ENCODE results near the gene PLXNA1.

PLXNA1 gene

DNA sequence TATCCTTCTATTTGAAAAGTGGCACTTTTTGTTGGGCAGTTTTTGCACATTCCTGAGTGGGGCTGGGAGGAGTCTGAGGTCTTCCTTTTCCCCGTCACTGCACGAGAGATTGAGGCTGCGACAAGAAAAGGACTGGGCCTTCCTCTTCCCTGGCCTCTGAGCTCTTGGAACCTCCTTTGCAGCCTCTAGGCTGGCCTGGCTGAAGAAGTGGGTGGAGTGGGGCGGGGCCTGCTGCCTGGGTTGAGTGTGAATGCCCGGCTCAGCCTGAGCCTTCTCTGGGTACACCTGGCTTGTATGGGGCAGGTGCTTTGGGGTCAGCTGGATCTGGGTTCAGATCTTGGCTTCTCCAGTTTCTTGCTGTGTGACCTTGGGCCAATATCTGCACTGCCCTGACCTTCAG, 43.1 kb downstream of the PLXNA1 start:
- DNase-seq, result no peak

DNA sequence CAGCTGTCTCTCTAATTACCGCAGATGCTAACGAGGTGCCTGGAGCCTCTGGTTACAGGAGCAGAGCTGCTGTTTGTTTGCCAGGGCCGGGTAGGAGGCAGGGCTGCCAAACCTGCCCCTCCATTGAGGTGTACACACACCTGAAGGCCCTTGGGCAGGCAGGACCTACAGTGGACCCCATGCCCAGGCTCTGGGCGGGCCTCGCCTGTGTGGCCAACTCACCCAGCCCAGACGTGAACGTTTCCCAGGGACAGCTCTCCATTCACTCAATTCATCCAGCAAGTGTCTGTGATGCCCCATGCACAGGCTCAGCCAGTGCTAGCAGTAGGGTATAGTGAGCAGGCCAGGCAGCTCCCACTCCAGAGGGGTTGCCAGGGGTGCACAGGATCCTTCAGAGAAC, 43.7 kb downstream of the PLXNA1 start:
- no peak for DNase-seq

DNA sequence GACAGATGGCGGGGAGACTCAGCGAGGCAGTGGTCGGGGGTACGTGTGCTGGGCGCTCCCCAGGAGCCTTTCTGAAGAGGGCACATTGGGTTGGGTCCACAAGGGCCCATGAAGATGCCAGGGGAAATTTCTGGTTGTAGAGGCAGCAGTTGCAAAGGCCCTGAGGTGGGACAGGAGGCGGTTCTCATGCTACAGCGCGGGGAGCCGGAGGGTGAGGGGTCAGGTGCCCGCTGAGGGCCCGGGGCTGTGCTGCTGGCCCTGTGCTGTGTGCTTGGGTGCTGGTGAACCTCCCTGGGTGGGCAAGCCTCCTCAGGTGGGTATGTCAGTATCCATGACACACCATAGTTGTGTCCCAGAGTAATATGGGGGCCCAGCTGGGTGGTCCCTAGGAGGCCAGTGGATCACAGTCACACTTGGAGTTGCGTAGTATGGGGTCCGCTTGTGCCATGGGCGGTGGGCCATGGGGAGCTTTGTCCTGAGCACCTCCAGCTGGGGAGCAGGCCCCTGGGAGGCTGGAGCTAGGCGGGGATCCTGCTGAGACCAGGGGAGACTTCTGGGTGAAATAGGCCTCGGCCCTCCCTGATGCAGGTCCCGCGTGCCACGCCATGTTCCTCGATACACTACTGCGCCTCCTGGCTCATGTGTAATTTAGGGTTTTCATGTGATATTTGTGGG, 44.3 kb downstream of the PLXNA1 start:
- no peak for DNase-seq

DNA sequence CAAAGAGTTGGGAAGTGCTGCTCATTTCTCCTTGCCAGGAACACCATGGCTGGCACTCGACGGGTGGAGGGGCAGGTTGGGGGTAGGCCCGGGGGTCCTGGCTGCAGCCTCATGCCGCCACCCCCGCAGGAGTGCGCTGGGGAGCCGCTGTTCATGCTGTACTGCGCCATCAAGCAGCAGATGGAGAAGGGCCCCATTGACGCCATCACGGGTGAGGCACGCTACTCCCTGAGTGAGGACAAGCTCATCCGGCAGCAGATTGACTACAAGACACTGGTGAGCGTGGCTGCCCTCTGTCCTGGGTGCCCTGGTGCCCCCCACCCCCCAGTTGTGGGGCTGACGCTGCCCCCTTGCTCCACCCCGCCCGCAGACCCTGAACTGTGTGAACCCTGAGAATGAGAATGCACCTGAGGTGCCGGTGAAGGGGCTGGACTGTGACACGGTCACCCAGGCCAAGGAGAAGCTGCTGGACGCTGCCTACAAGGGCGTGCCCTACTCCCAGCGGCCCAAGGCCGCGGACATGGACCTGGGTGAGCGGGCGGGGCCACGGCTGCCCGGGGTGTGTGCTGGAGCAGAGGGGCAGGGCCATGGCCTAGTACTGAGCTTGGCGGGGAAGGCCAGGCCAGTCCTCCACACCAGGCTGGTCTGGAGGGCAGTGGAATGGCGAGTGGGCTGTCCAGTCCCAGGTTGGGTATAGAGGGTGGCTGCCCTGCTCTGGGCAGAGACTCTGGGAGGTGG, 45.1 kb downstream of the PLXNA1 start:
- no peak for DNase-seq

DNA sequence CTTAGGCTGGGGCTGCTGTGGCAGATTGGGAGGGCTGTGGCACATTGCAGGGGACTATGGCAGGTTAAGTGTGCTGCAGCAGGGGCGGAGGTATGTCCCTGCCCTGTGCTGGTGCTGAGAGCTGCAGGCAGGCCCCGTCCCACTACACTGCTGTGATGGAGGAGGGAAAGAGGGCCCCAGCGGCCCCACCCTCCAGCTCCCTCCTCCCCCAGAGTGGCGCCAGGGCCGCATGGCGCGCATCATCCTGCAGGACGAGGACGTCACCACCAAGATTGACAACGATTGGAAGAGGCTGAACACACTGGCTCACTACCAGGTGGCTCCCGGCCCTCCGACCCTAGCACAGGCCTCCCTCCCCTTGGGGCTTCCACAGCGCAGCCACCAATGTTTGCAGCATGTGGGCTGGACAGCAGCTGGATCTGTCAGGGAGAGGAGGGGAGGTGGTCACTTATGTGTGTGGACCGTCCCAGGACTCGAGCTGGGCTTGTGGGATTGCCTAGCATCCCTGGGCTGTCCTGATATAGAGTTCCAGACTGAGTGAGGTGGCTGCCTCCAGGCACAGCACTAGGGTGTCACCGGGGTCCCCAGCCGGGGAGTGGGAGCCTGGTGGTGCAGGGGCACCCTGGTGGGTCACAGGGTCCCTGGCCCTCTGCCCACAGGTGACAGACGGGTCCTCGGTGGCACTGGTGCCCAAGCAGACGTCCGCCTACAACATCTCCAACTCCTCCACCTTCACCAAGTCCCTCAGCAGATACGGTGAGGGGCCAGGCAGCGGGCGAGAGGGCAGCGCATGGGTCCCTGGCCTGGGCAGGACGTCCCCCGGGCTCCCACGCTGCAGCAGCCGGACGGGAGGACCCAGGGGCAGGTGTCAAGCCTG, 46.1 kb downstream of the PLXNA1 start:
- no peak for DNase-seq

DNA sequence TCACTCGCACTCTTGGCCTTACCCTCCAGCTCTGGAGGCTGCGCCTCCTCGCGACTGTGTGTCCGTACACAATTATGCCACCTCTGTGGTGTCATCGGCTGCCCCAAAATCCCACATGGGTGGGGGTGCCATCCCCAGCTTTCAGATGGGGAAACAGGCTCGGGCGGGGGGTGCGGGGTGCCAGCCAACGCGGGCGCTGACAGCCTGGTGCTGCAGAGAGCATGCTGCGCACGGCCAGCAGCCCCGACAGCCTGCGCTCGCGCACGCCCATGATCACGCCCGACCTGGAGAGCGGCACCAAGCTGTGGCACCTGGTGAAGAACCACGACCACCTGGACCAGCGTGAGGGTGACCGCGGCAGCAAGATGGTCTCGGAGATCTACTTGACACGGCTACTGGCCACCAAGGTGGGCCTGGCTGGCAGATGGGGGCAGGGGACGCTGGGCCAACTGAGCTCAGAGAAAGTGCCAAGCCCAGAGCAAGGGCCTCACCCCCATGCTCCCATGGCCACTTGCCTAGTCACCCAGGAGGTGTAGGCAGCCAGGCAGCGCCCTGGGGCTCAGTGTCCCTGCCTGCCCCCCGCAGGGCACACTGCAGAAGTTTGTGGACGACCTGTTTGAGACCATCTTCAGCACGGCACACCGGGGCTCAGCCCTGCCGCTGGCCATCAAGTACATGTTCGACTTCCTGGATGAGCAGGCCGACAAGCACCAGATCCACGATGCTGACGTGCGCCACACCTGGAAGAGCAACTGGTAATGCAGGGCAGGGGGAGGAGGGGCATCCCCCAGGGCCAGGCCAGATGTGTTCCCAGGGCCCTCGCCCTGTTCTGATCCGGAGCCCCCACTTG, 47.0 kb downstream of the PLXNA1 start:
- DNase-seq, result no peak

DNA sequence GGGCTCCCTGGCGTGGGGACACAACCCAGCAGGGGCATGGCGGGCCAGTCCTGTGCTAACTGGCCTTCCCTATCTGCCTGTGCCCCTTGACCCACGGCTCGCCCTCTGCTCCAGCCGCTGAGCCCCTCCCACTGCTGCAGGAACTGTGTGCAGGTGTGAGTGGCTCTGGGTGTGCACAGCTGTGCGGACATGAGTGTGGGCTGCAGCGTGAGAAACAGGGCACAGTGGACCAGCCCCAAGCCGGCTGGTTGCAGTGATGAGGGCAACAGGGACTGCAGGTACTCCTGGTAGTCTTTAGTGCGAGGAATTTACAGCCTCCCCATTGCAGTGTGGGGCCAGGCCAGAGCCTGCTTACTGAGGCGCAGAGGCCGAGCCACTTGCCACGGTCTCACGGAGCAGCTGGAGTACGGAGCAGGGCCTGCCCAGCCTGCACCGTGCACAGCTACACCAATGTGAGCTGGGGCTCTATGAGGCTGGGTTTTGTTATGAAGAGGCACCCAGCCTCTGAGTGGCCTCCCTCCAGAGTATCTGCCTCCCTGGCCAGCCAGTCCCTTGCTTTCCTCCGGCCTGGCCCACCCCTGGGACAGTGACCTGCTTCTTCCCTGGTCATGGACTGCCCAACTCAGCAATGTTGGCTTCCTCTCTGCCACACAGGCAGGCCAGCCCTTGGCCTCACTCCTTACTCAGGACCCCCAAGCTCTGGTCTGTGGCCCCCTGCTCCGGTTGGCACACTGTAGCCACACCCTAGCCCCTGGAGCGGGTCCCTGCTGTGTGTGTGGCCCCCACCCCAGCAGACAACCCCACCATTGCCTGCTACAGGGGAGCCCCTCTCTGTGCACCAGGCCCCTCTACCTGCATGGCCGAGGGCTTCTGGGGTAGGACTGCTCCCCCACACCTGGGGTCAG, 47.8 kb downstream of the PLXNA1 start:
- DNase-seq, result no peak

DNA sequence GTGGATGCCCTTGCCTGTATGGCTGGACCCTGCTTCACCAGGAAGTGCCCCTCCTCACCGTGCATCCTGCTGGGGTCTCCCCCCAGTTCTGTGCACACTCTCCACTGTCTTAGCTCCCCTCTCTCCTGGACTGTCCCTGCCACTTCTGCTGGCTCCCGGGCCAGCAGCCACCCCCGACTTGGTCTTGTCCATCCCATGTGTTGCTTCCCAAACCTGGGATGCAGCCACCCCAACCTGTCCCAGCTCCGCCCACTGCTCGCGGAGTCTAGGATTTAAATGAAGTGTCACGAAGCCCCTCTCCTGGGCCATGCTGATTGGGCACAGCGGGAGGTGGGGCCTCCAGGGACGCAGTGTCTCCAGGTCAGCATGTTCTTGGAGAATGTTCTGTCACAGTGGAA, 48.5 kb downstream of the PLXNA1 start:
- DNase-seq, result no peak

DNA sequence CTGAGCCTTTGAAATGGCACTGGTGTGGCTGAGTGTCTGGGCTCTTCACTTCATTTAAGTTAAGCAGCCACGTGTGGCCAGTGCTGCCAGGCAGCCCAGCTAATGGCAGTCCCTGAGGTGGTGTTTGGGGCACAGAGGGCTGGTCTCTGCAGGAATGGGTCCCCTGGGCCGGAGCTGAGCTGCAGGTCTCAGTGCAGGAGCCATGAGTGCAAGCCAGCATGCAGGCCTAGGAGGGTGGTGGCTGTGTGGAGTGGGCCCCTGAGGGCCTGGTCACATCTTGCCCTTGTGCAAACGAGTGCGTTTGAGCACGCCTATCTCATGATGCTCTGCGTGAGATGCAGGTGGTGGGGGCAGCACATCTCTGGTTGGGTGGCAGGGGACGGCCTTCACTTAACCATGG, 48.9 kb downstream of the PLXNA1 start:
- no peak for DNase-seq

DNA sequence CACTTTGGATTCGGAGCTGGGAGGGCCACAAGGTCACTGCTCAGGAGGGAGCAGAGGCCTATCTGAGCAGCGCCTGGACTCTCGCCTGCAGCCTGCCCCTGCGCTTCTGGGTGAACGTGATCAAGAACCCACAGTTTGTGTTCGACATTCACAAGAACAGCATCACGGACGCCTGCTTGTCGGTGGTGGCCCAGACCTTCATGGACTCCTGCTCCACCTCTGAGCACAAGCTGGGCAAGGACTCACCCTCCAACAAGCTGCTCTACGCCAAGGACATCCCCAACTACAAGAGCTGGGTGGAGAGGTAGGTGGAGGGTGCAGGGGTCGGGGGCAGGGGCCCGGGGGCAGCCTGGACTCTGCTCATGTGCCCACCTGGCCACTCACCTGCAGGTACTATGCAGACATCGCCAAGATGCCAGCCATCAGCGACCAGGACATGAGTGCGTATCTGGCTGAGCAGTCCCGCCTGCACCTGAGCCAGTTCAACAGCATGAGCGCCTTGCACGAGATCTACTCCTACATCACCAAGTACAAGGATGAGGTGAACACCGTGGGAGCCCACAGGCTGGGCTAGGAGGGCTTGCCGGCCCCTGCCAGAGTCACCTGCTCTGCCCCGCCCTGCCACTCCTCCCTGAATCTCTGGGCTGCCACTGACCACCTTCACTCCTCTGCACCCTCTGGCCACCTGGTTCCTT, 49.5 kb downstream of the PLXNA1 start:
- no peak for DNase-seq
